Chondrocyte (in vitro differentiated cells): ENCODE results near the gene NDUFAF5. TPM values are rescaled to one million over a fixed set of nuclear protein-coding genes. Genes with fewer than 3 reads are reported as not detected.

Experiments used
- DNase-seq: peaks from one replicate; pipeline ENCODE4 v3.0.0; 2021; ENCODE audit warnings: mixed read lengths, low spot score
- H3K27ac Mint-ChIP-seq: one replicate; pipeline ENCODE4 v1.8.0; 2021; ENCODE audit warnings: mild to moderate bottlenecking, moderate library complexity, mixed read lengths; ENCODE audit not compliant: unreplicated experiment
- H3K27me3 Mint-ChIP-seq: 2 replicates; pipeline ENCODE4 v1.8.0; 2021; ENCODE audit warnings: low read depth, mixed read lengths
- H3K36me3 Mint-ChIP-seq: 2 replicates; pipeline ENCODE4 v1.8.0; 2021; ENCODE audit warnings: low read depth, mixed read lengths
- H3K4me1 Mint-ChIP-seq: 2 replicates; pipeline ENCODE4 v1.8.0; 2021; ENCODE audit warnings: low read depth, mild to moderate bottlenecking, mixed read lengths
- H3K4me3 Mint-ChIP-seq: one replicate; pipeline ENCODE4 v1.8.0; 2021; ENCODE audit warnings: mild to moderate bottlenecking, moderate library complexity, mixed read lengths; ENCODE audit not compliant: unreplicated experiment
- H3K9me3 Mint-ChIP-seq: 2 replicates; pipeline ENCODE4 v1.8.0; 2021; ENCODE audit warnings: low read depth, mixed read lengths
- total RNA-seq: library from RNA; stranded (reverse); gene quantifications from 3 replicates; pipeline ENCODE4 v1.2.1, GENCODE V29; 2021
- TF ChIP-seq, protein P1 (sequence below): fragments of 200-600 bp; sonication (generic); IDR thresholded peaks from 2 replicates; pipeline ENCODE4 v1.5.0; 2021; ENCODE audit warnings: antibody characterized with exemption, mild to moderate bottlenecking, moderate library complexity

The NDUFAF5 gene
- total RNA-seq, 1 donor from 2014 or later = 21.1 TPM

DNA sequence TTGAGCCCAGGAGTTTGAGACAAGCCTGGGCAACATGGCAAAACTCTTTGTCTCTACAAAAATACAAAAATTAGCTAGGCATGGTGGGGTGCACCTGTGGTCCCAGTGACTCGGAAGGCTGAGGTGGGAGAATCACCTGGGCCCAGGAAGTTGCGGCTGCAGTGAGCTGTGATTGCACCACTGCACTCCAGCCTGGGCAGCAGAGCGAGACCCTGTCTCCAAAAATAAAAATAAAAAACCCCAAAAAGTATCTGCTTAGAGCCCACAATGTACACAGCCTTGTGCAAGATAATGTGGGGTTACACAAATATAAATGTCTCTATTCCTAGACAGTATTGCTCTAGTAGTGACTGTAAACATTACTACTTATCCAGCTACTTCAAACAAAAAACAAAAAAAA is 6.0 kb upstream of the NDUFAF5 start:
- no peak for DNase-seq
- TF ChIP-seq, protein P1, sequence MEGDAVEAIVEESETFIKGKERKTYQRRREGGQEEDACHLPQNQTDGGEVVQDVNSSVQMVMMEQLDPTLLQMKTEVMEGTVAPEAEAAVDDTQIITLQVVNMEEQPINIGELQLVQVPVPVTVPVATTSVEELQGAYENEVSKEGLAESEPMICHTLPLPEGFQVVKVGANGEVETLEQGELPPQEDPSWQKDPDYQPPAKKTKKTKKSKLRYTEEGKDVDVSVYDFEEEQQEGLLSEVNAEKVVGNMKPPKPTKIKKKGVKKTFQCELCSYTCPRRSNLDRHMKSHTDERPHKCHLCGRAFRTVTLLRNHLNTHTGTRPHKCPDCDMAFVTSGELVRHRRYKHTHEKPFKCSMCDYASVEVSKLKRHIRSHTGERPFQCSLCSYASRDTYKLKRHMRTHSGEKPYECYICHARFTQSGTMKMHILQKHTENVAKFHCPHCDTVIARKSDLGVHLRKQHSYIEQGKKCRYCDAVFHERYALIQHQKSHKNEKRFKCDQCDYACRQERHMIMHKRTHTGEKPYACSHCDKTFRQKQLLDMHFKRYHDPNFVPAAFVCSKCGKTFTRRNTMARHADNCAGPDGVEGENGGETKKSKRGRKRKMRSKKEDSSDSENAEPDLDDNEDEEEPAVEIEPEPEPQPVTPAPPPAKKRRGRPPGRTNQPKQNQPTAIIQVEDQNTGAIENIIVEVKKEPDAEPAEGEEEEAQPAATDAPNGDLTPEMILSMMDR = no peak
- peaks cover 17% of the 10 kb centered on the region for H3K4me1 Mint-ChIP-seq
- no peaks in the 10 kb centered on the region for H3K27me3 Mint-ChIP-seq
- no peak overlapping the region for H3K27ac Mint-ChIP-seq
- H3K9me3 Mint-ChIP-seq = no peaks in the 10 kb centered on the region
- no peak overlapping the region for H3K4me3 Mint-ChIP-seq
- peaks cover 20% of the 10 kb centered on the region for H3K36me3 Mint-ChIP-seq

DNA sequence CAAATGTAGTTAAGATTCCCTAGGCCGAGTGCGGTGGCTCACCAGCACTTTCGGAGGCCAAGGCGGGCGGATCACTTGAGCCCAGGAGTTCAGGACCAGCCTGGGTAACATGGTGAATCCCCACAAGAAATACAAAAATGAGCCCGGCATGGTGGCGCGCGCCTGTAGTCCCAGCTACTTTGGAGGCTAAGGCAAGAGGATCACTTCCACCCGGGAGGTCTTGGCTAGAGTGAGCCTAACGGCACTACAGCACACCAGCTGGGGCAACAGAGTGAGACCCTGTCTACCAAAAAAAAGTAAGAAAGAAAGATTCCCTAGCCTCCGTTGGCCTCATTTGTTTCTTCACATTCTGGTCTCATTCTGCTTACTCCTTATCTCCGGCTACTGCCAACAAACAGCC is 1.3 kb upstream of the NDUFAF5 start:
- H3K9me3 Mint-ChIP-seq = no peaks in the 10 kb centered on the region
- TF ChIP-seq, protein P1 = no peak
- no peak for DNase-seq
- peaks cover 38% of the 10 kb centered on the region for H3K4me1 Mint-ChIP-seq
- peak overlapping the region; percentile 98 for H3K4me3 Mint-ChIP-seq
- H3K27me3 Mint-ChIP-seq = no peaks in the 10 kb centered on the region
- H3K36me3 Mint-ChIP-seq = peaks cover 15% of the 10 kb centered on the region
- H3K27ac Mint-ChIP-seq = no peak overlapping the region

DNA sequence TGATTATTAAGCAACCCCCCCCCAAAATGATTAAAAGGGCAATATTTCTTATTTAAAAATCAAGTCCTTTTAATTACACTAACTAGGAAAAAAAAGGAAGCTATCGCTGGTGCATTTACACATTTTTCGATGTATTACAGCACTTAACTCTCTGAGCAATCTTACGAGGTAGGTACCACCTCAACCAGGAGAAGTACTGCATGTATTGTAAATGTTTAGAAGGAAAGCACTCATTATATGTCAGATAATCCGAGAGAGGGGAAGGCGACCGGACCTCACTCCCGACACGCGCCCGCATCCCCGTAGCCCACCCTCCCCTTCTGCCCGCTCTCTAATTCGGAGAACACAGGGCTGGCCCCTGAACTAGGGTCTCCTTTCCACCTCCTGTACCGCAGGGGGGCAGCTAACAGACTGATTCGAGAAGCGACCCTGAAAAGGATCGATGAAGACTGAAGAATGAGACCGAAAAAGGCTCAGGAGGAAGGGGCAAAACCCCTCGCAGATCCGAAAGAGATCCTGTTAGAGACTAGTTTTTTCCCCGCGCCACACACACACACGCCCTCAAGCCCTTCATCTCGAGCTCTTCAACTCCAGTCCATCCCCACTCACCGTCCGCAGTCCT is 446 bp upstream of the NDUFAF5 start:
- peak overlapping the region; percentile 98 for H3K4me3 Mint-ChIP-seq
- TF ChIP-seq, protein P1 = no peak
- peaks cover 15% of the 10 kb centered on the region for H3K36me3 Mint-ChIP-seq
- DNase-seq = no peak
- no peaks in the 10 kb centered on the region for H3K9me3 Mint-ChIP-seq
- H3K4me1 Mint-ChIP-seq = peaks cover 38% of the 10 kb centered on the region
- peak overlapping the region; percentile 98 for H3K27ac Mint-ChIP-seq
- no peaks in the 10 kb centered on the region for H3K27me3 Mint-ChIP-seq

DNA sequence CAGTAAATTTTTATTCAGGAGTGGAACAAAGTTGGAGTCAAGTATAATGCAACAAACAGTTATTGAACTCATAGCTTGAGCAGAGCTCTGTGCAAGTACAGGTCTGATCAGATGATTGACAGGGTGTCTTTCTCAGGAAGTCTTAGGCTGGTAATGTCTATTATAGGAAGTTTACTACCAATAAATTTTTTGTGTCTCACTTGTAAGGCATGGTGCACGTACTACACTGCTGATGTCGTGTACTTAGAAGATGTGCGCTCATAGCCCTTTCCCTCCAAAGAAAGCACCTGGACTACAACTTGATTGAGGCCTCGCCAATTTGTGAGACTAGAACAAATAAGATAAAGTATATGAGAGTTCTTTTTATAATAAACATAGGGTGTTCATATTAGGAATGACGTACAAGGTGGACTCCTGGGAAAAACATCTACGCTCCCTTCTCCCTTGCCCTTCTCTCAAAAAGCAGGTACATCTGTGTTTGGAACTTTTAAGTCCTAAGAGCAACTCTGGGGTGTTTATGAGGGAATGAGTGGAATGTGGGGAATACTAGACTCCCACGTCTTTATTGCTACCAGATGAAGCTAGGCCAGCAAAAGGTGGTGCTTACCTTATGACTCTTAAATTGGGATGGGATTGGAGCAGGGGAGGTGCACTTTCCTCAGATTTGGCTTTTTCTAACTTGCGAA is 1.5 kb downstream of the NDUFAF5 start:
- Mint-ChIP-seq H3K27me3 (no peaks in the 10 kb centered on the region), H3K36me3 (peaks cover 23% of the 10 kb centered on the region), H3K4me3 (peak overlapping the region; percentile 98), H3K9me3 (no peaks in the 10 kb centered on the region), H3K4me1 (peaks cover 38% of the 10 kb centered on the region), H3K27ac (peak overlapping the region; percentile 47)
- TF ChIP-seq, protein P1 = no peak
- DNase-seq = no peak

DNA sequence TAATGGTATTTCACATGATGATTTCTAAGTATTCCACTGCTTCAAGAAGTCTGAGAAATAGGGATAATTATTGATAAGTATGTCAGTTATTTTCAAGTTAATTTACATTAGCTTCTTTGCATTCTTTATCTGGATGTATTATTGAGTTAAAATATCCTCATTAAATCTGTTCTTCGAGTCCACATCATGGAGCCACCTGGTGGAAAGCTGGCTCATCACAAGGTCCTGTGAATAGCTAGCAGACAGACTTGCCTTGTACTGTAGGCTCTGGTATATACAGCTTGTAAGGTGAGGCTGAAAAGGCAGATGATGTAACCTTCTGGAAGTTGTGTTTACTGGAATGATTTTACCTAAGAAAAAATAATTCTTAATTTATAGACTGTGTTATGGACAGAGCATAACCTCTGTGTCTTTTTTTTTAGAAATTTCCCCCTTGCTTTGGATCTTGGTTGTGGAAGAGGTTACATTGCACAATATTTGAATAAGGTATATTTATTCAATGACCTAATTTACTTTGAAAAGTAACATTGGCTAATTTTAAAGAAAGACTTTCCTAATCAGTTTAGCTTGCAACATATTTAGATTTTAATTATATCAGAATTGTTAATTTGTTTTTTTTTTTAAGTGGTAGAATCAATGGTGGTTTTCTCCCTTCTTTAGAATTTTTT is 3.5 kb downstream of the NDUFAF5 start:
- H3K4me3 Mint-ChIP-seq = no peak overlapping the region
- DNase-seq = no peak

More for the DNA sequence above, 3.5 kb downstream of the NDUFAF5 start:
- H3K4me1 Mint-ChIP-seq = peaks cover 37% of the 10 kb centered on the region
- H3K27ac Mint-ChIP-seq = no peak overlapping the region
- TF ChIP-seq, protein P1 = peak; percentile 82
- H3K27me3 Mint-ChIP-seq = no peaks in the 10 kb centered on the region
- H3K36me3 Mint-ChIP-seq = peaks cover 21% of the 10 kb centered on the region
- no peaks in the 10 kb centered on the region for H3K9me3 Mint-ChIP-seq
